DOHH2 (cell line): ENCODE measurements around the gene TMEM253.

Experiments used
- CTCF ChIP-seq: fragments of 200-600 bp; sonication (generic); IDR thresholded peaks from one replicate; pipeline ENCODE4 v1.5.1; 2014; ENCODE audit warnings: antibody characterized with exemption, mild to moderate bottlenecking, low read depth, low read length; ENCODE audit not compliant: poor library complexity, severe bottlenecking
- EZH2phosphoT487 ChIP-seq: fragments of 200-600 bp; sonication (generic); IDR thresholded peaks from 2 replicates; pipeline ENCODE4 v1.6.1; 2017; ENCODE audit warnings: borderline replicate concordance, mild to moderate bottlenecking, antibody characterized with exemption, low read length, moderate library complexity, mixed read lengths

GRCh38 chr14:21084396-21084795 is 16.5 kb upstream of the TMEM253 start:
- TF ChIP-seq CTCF (no peak), EZH2phosphoT487 (no peak)
